GM13977 (cell line): ENCODE measurements around the gene NSL1.
"Not testable (repeated sequence)": the region's sequence is repeated elsewhere in the genome, so short reads cannot be mapped to it uniquely, and the experiment has no call there.

ENCODE experiments used
- DNase-seq: peaks from one replicate; pipeline ENCODE4 v3.0.0; 2012; ENCODE audit warnings: low spot score
- in situ Hi-C: fragments of 300-500 bp; cut with MboI; formaldehyde crosslinking; loops from one replicate; pipeline ENCODE4 v1.12.0; 2022; ENCODE audit warnings: low sequenced_read_pairs, low pct_unique_long_range_greater_than_20kb, mixed read lengths, inconsistent platforms; ENCODE audit not compliant: unreplicated experiment
- TF ChIP-seq, protein P1 (sequence below): IDR thresholded peaks from 2 replicates; pipeline ENCODE4 v1.5.1; 2012; ENCODE audit warnings: mild to moderate bottlenecking, control low read depth; ENCODE audit not compliant: insufficient read depth; ENCODE audit errors: extremely low read depth, missing control alignments

Gene NSL1

DNA sequence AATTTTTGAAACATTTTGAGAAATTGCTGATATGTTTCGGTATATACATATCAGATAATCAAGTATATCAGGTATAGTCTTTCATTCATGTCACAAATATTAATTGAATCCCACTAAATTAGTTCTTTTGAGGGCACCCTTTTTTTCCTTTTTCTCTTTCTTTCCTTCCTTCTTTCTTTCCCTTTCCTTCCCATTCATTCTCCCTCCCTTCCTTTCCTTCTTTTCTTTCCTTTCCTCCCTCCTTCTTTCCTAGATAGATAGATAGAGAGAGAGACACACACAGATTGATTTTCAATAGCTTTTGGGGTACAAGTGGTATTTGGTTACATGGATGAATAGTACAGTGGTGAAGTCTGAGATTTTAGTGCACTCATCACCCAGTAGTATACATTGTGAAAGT lies 5.7 kb downstream of the NSL1 start:
- in situ Hi-C loops, result no loop called here

DNA sequence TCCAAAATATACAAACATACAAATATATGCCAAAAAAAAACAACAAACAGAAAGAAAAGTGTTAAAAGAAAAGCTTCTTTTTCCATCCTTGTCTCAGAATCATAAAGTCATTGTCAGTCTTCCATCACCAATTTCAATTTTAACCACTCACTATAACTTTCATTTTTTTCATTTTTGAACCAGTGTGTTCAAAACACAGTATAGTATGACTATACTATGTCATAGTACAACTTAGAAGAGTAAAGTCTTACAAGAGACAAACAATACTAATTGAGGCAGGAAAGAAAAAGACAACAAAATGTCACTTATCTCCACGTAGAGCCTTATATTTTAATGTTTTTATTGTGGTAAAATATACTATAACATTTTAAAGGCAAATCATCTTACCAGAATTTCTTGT lies 7.6 kb downstream of the NSL1 start:
- no peak for DNase-seq
- in situ Hi-C loops, result no loop called here
- TF ChIP-seq, protein P1, sequence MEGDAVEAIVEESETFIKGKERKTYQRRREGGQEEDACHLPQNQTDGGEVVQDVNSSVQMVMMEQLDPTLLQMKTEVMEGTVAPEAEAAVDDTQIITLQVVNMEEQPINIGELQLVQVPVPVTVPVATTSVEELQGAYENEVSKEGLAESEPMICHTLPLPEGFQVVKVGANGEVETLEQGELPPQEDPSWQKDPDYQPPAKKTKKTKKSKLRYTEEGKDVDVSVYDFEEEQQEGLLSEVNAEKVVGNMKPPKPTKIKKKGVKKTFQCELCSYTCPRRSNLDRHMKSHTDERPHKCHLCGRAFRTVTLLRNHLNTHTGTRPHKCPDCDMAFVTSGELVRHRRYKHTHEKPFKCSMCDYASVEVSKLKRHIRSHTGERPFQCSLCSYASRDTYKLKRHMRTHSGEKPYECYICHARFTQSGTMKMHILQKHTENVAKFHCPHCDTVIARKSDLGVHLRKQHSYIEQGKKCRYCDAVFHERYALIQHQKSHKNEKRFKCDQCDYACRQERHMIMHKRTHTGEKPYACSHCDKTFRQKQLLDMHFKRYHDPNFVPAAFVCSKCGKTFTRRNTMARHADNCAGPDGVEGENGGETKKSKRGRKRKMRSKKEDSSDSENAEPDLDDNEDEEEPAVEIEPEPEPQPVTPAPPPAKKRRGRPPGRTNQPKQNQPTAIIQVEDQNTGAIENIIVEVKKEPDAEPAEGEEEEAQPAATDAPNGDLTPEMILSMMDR, result no peak

More for the DNA sequence above, 5.7 kb downstream of the NSL1 start:
- no peak for DNase-seq
- TF ChIP-seq, protein P1, result no peak

DNA sequence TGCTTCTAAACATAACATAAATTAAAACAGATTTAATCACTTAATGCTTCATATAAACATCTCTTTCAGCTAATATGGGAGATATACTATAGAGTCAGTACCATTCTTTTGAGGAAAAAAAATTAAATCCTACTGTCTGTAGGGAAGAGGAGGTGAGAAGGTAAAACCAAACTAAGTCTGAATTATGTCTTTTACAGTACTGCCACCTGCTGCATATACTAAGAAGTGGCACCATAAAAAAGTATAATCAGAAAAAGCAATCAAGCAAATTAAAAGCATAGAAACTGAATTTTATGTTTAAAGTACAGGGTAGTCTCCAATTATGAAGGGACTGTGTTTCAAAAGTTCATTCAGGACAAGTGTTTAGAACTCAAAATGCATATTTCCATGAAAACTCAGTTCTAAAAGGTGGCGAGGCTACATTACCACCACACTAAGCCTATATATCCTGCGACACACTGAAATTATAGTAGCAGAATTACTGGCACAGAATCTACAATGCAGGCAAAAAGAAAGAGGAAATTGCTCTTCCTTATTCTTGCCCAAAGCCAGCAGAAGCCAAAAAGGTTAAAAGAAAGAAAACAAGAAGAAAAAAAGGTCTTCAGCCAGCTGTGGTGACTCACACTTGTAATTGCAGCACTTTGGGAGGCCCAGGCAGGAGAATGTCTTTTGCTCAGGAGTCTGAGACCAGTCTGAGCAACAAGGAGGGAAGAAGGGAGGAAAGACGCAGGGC lies 9.0 kb downstream of the NSL1 start:
- TF ChIP-seq, protein P1, result peak; percentile 63
- in situ Hi-C loops, result no loop called here
- DNase-seq, result no peak

DNA sequence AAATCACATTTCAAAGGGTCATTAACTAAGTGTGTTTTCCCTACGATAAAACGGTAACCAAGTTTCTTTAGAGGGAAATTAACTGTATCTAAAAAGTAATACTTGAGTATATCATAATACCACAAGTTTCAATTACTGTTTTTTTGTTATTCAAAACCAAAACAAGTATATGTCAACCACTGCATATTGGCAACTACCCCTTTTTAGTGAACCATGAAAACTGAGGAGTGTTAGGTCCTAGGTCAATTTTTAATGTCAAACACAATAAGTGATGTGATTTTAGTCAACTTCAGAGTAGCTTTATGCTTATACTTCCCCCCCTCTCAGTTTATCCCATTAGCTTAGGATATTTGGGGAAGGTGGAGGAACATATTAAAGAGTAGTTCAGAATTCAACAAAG lies 10.4 kb downstream of the NSL1 start:
- TF ChIP-seq, protein P1, result no peak
- DNase-seq, result no peak
- in situ Hi-C loops, result no loop called here

DNA sequence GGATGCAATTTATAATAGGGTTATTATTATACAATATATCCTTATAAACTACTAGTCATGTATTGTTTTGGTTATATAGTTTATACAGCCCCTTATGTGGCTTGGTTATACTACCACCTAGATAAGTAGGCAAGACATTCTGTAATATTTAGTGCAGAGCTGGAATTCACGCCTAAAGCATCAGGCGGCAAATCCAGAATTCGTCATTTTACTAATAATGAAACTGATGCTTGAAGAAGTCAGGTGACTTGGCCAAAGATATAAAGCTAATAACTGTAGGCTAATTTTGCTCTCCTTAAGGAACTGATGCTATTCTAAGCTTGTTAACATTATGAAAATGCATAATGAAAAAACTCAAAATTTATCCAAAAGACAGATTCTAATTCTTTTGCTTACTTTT lies 10.8 kb downstream of the NSL1 start:
- DNase-seq, result no peak
- in situ Hi-C loops, result no loop called here
- TF ChIP-seq, protein P1, result no peak

- DNase-seq, in situ Hi-C loops: not testable (repeated sequence)
Measured at GRCh38 chr1:212779086-212779485, 12.5 kb downstream of the NSL1 start.

DNA sequence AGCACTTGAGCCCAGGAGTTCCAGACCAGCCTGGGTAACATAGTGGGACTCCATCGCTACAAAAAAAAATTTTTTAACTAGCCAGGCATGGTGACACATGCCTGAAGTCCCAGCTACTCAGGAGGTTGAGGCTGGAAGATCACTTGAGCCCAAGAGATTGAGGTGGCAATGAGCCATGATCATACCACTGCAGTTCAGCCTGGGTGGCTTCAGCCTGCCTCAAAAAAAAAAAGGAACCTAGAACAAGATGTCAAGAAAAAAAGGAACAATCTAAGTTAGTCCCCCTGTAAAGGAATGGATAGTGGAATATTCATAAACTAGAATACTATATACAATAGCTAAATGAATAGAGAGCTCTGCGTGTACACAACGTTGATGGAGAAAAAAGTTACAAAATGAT lies 14.4 kb downstream of the NSL1 start:
- in situ Hi-C loops, result no loop called here
- TF ChIP-seq, protein P1, result no peak
- DNase-seq, result no peak
